Mesothelial cell of epicardium (in vitro differentiated cells): ENCODE data around the gene LEO1. TPM values are rescaled to one million over a fixed set of nuclear protein-coding genes. Genes with fewer than 3 reads are reported as not detected.

Experiments used
- DNase-seq, 2 experiments: peaks; one replicate each; pipeline ENCODE4 v3.0.0; 2021; ENCODE audit warnings: low spot score in 2 of 2; ENCODE audit not compliant: unreplicated experiment in 2 of 2
- H3K27ac Mint-ChIP-seq: 2 replicates; pipeline ENCODE4 v1.8.0; 2021; ENCODE audit warnings: mixed read lengths
- H3K27me3 Mint-ChIP-seq: 2 replicates; pipeline ENCODE4 v1.8.0; 2021; ENCODE audit warnings: low read depth, mixed read lengths
- H3K36me3 Mint-ChIP-seq: 2 replicates; pipeline ENCODE4 v1.8.0; 2021; ENCODE audit warnings: mixed read lengths
- H3K4me1 Mint-ChIP-seq: 2 replicates; pipeline ENCODE4 v1.8.0; 2021; ENCODE audit warnings: mixed read lengths
- H3K4me3 Mint-ChIP-seq: 2 replicates; pipeline ENCODE4 v1.8.0; 2021; ENCODE audit warnings: mild to moderate bottlenecking, moderate library complexity, mixed read lengths
- H3K9me3 Mint-ChIP-seq: 2 replicates; pipeline ENCODE4 v1.8.0; 2021; ENCODE audit warnings: mixed read lengths
- CTCF ChIP-seq: fragments of 200-600 bp; sonication (generic); IDR thresholded peaks from one replicate; pipeline ENCODE4 v1.5.0; 2021; ENCODE audit warnings: antibody characterized with exemption; ENCODE audit not compliant: unreplicated experiment
- total RNA-seq: library from RNA; stranded (reverse); gene quantifications from 3 replicates; pipeline ENCODE4 v1.2.1, GENCODE V29; 2021

Gene LEO1
- total RNA-seq, 1 donor from 2014 or later, result 22.4 TPM

GRCh38 chr15:51992953-51993352 is 21.4 kb upstream of the LEO1 start:
- no peak for TF ChIP-seq CTCF
- H3K9me3 Mint-ChIP-seq, result no peaks in the 10 kb centered on the region
- DNase-seq, result no peak
- H3K36me3 Mint-ChIP-seq, result no peaks in the 10 kb centered on the region
- no peak overlapping the region for H3K27ac Mint-ChIP-seq
- no peaks in the 10 kb centered on the region for H3K27me3 Mint-ChIP-seq
- H3K4me1 Mint-ChIP-seq, result no peaks in the 10 kb centered on the region
- no peak overlapping the region for H3K4me3 Mint-ChIP-seq

- TF ChIP-seq CTCF, result no peak
- H3K4me1 Mint-ChIP-seq, result no peaks in the 10 kb centered on the region
- H3K9me3 Mint-ChIP-seq, result no peaks in the 10 kb centered on the region
- H3K27ac Mint-ChIP-seq, result no peak overlapping the region
- H3K36me3 Mint-ChIP-seq, result no peaks in the 10 kb centered on the region
- H3K27me3 Mint-ChIP-seq, result no peaks in the 10 kb centered on the region
- H3K4me3 Mint-ChIP-seq, result no peak overlapping the region
- no peak for DNase-seq
Observed at GRCh38 chr15:51991141-51991540, 19.6 kb upstream of the LEO1 start.

- no peak for TF ChIP-seq CTCF
- no peak overlapping the region for H3K4me3 Mint-ChIP-seq
- H3K4me1 Mint-ChIP-seq, result peaks cover 10% of the 10 kb centered on the region
- no peak for DNase-seq
- no peak overlapping the region for H3K27ac Mint-ChIP-seq
- H3K9me3 Mint-ChIP-seq, result no peaks in the 10 kb centered on the region
- no peaks in the 10 kb centered on the region for H3K27me3 Mint-ChIP-seq
- no peaks in the 10 kb centered on the region for H3K36me3 Mint-ChIP-seq
Observed at GRCh38 chr15:51982770-51983103, 11.2 kb upstream of the LEO1 start.

GRCh38 chr15:51982013-51982769 is 10.6 kb upstream of the LEO1 start:
- no peak for DNase-seq
- Mint-ChIP-seq H3K4me1 (peaks cover 10% of the 10 kb centered on the region), H3K4me3 (peak overlapping the region; percentile 22), H3K27me3 (no peaks in the 10 kb centered on the region), H3K9me3 (no peaks in the 10 kb centered on the region), H3K36me3 (no peaks in the 10 kb centered on the region), H3K27ac (peak overlapping the region; percentile 57)
- no peak for TF ChIP-seq CTCF

GRCh38 chr15:51973775-51974174 is 2.2 kb upstream of the LEO1 start:
- no peak for TF ChIP-seq CTCF
- no peak overlapping the region for H3K4me3 Mint-ChIP-seq
- no peaks in the 10 kb centered on the region for H3K9me3 Mint-ChIP-seq
- DNase-seq, result no peak
- H3K36me3 Mint-ChIP-seq, result peaks cover 3% of the 10 kb centered on the region
- peaks cover 1% of the 10 kb centered on the region for H3K27me3 Mint-ChIP-seq
- H3K4me1 Mint-ChIP-seq, result peaks cover 15% of the 10 kb centered on the region
- H3K27ac Mint-ChIP-seq, result no peak overlapping the region

GRCh38 chr15:51973220-51973619 is 1.6 kb upstream of the LEO1 start:
- DNase-seq, result no peak
- Mint-ChIP-seq H3K27me3 (peaks cover 1% of the 10 kb centered on the region), H3K9me3 (no peaks in the 10 kb centered on the region), H3K36me3 (peaks cover 3% of the 10 kb centered on the region), H3K4me1 (peaks cover 15% of the 10 kb centered on the region), H3K27ac (no peak overlapping the region), H3K4me3 (peak overlapping the region; percentile 24)
- TF ChIP-seq CTCF, result no peak
